ENCODE measurements around the gene ST7.

Gene ST7

DNA sequence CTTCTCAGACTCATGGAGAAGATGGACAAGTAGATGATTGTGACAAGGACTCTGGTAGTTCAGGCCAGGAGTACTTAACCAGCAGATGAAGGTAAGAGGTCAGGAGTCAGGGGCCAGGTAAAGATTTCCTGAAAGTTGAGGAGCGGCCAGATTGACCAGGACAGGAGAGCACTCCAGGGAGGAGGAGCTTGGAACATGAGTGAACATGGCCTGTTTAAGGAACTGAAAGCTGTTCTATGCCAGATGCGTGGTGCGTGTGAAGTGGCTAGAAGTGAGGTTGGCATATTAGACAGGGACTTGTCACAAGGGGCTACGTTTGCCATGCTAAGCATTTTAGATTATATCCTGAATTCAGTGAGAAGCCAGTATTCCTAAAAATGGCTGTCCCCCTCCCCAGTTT is 212.4 kb downstream of the ST7 start:
- no peak for DNase-seq

DNA sequence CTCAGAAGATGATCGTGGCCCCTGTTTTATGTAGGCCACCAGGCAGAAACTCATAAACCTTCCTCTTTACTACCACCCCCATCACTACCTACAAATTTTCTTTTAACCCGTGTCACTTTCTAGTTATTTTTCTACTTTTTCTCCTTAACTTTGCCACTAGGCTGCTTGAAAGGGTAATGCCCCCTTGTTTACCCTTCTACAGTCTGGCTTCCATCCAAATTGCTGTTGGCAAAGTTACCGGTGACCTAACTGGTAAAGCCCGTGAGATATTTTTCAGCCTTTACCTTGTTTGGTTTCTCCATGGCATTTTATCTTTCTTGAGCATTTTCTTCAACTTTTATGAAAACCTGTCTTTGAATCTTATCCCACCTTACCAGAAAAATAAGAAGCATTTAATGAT is 216.6 kb downstream of the ST7 start:
- DNase-seq, result no peak

DNA sequence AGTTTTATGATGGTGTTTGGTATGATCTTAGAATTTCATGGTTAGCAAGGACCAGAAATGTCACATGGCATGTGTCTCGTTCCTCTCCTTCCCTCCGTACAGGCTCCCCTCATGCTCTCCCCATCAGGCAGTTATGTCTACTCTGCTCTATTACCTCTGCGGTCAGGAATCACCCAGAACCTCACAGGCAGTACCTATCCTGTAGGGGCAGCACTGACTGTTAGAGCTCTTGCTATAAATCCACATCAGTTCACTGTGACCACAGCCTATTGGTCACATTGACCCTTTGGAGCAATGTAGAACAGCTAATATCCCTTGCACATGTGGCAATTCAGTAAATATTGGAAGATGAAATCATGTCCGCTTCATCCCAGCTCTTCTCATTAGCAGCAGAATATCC is 217.8 kb downstream of the ST7 start:
- DNase-seq, result no peak

DNA sequence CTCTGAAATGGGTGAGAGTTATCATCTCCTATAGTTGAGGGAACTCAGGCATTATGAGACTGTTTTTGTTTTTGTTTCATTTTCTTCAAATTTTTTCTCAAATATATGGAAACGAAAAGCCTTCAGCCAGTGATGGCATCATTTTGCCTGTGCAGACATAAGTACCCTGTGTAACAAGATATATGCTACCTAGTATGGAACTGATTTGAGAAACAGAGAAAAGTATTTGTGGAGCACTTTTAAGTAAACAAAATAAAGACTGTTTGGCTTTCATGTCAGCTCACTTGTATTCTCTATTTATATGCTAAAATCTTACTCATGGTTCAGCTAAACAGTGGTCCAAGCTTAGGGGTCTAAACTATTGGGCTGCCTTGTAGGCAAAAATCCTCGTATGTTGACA is 219.0 kb downstream of the ST7 start:
- no peak for DNase-seq

DNA sequence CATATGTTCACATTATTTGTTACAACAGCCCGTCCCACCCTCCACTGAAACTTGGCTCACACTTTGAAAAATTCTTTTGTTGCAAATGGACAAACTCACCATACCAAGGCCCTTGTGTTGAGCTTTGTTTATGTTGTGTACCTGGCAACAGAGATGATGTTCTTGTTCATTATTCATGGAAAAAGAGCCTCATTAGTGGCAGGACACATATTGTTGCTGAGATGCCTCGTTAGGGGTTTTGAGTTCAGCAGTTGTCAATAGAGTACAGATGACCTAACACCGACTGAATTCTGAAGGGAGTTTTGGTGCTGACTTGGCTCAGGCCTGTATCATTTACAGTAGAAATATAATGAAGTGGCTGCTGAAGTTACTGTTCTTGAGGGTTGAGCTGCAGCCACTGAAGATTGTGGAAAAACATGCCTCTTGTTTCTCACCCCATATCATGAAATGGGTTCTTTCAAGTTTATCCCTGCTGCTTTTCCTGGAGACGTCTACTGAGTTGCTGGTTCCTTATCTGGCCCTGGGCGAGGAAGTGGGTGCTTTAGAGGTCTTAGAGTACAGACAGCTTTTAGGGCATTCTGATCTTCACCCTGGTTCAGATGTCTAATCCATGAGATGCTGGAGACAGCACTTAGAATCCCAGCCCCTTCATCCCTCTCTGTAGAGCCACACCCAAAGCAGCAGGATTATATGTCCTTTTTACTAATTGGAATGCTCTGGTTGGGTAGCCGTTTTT is 219.9 kb downstream of the ST7 start:
- DNase-seq, result no peak

DNA sequence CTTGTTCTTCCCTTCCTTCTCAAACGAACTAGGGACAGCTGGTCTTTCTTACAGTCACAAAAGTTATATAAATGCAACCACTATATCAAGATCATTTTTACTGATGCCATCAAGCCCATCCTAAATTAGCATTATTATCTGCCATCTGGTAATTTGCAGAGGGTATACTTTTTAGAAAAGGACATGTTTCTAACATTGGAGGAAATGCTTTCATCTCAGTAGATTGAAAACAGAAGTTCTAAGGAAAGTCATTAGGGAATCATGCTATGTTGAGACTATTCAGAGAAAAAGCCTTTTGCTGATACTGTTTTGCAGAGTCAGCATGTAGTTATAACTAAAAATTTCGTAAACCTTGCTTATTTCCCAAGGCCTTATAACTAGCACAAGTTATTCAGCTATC is 222.9 kb downstream of the ST7 start:
- DNase-seq, result no peak

DNA sequence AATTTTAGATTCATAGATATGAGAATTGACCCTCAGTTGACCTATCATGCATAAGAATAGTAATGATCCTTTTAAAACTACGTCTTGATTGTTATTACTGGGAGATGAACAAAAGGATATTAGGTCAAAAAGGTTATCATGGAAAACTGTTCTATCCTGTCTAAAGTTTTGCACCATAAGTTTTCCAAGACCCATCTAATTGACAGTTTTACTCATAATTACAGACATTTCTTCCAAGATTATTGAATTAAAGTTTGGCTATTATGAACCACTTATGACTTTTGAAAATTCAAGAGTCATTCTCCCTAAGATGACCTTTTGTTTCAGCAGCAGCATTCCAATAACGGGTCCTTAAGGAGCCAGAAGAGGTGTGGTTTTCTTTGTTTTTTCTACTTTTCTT is 225.3 kb downstream of the ST7 start:
- no peak for DNase-seq

DNA sequence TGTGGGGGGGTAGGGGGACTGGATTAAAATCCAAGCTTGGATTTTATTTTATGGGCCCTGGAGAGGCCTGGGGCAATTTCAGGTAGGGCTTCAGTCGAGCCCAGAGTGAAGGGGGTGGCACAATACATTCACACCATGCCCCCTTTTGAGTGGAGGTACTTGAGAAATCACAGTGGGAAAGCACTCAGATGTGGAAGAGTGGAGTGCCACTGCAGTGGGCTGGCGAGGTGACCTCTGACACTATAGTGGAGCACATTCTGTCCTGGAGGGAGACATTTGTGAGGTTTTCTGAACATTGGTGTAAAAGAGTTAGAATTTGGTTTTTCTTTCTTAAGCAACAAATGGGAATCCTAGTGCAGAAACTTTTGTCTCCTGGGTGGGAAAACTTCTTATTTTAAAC is 226.4 kb downstream of the ST7 start:
- no peak for DNase-seq

DNA sequence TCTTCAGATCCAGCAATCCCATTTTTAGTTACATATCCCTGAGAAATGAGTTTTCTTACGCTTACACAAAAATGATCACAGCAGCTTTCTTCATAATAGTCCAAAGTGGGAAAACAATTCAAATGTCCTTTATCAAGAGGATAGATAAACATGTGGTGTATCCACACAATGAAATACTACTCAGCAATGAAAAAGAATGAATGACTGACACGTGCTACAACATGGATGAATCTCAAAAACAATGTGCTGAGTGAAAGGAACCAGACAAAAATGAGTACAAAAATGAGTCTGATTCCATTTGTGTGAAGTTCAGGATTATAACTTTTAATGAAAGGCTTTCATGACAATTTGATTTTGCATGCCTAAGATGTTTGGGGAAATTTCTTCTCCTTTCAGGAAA is 230.4 kb downstream of the ST7 start:
- no peak for DNase-seq

DNA sequence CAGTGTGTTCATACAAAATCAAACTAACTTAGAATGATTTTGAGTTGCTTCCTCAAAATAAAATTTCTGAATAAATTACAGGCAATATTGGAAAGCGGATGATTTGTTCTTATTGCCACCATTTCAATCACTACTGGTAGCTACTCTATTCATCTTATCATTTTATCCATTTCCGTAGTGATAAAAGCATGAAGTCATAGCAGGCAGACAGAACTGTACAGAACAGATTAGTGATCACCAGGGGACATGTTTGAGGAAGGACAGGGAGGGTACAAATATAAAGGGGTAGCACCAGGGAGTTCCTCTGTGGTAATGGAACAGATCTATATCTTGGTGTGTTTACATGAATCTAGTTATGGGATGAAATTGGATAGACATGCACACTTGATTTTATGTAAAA is 231.1 kb downstream of the ST7 start:
- no peak for DNase-seq

DNA sequence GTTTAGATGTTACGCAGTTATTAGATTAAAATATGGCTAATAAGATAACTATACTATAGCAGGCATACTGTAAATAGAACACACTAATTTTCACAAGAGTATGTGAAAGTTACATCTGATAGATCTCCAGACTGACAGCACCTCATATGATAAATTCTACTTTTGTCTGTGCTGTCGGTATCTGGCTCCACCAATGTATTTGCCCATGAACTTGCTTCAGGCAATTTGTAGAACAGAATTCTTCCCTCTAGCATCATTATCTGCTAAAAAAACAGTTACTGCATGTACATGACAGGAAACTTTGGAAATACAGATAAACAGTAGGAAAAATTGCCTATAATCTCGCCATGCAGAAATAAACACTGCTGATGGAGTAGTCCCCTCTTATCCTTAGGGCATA is 231.8 kb downstream of the ST7 start:
- no peak for DNase-seq

DNA sequence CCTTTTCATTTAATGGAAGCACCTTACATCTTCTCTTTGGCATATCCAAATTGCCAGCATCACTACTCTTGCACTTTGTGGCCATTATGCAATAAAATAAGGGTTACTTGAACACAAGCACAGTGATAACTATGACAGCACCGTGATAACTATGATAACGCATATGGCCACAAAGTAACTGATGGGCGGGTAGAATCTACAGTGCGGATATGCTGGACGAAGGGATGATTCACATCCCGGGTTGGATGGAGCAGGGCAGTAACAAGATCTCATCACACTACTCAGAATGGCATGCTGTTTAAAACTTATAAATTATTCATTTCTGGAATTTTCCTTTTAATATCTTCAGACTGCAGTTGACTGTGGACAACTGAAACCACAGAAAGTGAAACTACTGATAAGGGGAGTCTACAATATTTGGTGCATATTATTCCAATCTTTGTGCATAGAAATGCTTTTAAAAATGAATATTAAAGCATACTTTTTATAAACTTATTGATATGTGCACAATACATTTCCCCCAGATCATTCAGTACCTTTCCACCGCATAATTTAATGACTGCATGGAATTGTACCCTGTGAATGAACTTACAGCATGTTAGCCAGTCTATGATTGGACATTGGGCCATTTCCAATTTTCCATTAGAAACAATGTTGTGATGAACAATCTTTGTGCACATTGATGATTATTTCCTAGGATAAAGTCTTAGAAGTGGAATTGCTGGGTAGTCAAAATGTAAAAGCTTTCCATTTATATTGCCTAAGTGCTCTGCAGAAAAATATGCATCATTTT is 233.1 kb downstream of the ST7 start:
- DNase-seq, result no peak

DNA sequence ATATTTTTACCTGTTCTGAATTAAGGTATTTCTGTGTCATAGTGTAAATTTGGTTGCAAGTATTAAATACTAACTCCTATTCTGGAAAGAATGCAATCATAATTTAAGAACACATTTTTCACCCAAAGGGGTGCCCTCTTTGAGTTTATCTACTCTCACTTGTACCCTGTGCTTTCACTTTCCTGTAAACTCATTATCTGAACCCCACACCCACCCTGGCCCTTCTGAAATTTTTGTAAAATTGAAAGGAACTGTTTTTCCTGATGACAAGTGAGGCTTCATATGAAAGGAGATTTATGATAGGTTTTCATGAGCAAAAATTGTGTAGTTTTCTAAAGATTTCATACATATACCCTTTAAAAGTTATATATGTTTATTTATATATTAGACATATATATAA is 235.1 kb downstream of the ST7 start:
- no peak for DNase-seq

DNA sequence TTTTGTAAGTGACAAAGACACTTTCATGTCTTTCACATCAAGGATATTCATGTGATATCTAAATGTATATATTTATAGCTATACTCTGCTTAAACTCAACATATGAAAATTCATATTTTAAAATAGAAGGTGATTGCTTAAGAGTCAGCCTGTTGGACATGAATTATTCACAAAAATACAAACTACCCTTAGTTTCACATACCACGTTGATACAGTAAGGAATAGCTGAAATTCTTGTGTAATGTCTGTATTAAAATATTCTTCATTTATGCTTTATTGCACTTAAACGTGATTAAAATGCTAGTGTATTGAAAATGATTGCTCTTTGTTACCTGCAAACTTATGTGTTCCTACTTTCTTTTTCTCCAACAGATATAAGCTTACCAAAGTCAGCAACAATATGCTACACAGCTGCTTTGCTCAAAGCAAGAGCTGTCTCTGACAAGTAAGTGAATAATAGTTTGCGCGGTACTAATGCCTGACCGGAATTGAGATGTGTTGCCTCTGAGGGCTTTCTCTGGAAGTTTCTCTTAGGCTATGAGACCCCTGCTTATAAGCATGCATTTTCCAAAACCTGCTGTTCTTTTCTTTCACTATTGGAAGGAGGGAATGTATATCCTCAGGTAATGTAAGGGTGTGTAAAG is 235.8 kb downstream of the ST7 start:
- no peak for DNase-seq

DNA sequence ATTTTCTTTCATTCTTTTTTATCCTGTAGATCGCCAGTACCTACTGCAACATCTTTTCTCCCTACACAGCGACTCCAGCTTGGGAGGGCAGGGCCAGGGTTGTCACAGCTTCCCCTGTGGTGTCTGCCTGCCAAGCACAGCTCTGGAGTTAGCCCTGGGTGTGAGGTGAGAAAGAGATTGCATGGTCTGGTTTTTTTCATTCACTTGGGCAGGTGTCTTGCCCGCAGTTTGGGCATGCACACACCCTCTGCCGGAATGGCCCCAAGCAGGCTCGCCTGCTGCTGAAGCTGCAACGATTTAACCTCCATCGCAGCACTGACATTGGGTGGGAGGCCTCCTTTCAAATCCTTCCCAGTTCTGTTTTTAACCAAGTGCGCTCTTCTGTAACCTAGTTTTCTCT is 236.8 kb downstream of the ST7 start:
- DNase-seq, result no peak

DNA sequence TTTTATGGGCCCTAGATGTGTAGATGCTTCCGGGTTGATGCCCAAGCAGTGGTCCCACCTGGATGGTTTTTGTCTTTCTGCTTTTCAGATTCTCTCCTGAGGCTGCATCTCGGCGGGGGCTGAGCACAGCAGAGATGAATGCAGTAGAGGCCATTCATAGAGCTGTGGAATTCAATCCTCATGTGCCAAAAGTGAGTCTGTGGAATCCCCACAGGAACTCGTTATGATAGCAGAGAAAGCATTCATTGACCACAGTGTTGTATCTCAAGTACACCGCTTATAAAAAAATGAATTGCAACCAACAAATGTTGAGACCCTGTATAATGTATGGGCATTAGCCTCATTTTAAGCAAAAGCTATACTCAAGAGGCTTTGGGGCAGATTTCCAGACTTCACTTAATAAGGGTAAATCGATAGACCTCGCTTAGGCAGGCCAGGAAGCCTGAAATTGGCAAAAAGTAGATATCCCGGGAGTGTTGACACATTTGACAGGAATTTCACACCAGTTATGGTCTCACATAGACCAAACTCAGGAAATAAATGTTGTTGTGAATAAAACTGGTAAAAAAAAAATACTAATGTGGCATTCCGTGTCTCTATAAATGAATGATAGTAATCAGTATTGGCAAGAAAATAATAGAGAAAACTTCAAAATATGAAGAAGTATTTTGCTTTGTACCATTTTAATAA is 237.6 kb downstream of the ST7 start:
- DNase-seq, result no peak

DNA sequence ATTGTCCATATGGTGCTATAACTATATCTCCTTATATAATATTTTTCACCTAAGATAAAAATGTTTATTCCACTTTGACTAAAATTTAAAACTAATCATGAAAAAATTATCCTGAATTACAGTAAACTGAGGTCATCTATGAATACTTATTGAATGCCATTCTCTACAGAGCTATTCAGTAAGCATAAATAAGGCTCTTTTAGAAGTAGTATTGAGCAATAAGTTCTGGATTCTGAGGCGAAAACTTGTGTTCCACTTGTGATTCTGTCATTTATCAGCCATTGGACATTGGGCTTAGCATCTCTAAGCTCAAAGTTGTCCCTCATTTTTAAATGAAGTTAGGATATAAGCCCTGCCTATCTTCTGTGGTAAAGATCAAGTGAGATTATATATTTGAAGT is 238.8 kb downstream of the ST7 start:
- no peak for DNase-seq

DNA sequence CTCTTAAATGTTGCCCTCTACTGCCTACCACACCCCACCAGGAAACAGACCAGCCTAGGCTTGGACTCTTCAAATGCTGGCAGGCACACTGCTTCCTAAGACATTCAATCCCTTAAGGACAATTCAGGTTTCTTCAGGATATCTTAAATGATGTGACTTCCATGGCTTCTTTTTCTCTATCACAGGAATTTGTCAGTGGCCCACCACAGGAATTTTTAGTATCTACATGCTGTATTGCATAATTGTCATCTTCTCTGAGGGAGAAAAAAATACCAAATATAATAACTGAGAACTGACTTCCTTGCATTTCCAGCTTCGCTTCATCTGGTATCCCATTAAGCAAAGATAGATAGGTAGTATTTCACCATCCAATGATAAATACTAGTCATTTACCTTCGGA is 240.3 kb downstream of the ST7 start:
- DNase-seq, result no peak

DNA sequence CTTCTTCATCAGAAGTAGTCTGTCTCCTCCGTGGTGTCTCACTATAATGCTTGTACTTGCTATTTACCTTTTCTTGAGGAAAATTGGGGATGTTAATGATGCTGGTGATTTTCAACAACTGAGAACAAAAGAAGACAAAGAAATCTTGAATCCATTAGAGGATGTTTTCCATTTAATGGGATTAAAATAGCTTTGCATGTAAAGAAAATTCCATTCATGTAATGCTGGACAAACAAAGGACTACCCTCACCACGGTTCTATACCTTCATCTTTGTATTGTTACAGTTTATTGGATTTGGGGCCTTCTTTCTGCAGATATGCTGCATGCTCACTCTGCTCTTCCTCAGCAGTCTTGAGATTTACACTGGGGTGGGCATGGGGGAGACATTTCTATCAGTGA is 241.1 kb downstream of the ST7 start:
- no peak for DNase-seq

DNA sequence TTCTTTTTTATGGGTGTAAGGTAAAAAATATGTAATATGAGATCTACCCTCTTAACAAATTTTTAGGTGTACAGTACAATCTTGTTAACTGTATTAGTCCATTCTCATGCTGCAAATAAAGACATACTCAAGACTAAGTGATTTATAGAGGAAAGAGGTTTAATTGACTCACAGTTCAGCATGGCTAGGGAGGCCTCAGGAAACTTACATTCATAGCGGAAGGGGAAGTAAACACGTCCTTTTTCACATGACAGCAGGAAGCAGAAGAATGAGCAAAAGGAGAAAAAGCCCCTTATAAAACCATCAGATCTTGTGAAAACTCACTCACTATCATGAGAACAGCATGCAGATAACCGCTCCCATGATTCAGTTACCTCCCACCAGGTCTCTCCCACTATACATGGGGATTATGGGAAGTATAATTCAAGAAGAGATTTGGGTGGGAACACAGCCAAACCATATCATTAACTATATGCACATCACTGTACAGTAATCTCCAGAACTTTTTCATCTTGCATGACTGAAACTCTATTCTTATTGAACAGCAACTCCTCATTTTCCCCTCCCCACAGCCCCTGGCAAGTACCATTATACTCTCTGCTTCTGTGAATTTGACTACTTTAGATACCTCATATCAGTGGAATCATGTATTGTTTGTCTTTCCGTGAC is 242.2 kb downstream of the ST7 start:
- no peak for DNase-seq

DNA sequence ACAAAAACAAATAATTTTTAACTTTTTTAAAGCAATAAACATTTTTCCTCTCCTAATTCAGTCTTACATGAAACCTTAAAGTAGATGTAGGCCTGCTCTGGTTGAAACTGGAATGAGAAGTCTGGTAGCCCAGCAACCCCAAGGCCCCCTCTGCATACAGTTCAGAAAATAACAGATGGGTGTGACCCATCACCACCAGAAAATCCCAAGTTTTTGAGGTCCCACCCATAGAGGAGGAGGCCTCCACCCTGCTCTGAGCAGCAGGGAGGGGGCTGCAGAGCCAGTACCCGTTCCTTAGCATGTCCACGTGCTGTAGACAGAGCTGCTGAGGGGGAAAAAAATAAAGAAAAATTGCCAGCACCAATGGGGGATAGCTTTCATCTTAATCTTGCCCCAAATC is 246.8 kb downstream of the ST7 start:
- no peak for DNase-seq

DNA sequence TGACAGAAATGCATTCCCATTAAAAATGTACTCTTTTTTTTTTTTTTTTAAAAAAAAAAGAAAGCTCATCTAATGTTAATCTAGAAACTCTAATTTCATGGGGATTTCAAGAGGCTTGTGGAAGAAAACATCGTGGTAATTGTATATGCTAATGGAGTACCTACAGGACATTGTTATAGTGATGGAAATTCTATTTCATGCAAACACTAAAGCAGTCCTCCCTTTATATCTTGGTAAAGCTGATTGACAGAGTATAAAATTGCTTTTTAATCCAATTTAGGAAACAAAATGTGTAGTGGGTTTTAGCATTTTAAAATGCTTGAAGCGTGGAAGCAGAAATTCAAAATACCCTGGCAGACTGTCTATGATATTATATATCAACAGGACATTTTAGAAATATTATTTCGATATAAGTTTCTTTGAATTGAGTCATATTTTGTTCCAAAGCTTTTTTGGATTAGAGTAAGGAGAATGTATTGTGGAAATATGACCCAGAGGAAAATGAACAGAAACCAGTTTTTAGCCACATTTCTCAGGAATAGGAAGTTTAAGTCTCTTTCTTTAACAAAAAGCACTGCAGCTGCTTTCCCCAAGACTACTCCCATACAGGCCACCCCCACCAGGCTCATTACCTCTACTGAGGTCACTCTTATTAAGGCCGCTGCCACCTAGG is 247.6 kb downstream of the ST7 start:
- no peak for DNase-seq

DNA sequence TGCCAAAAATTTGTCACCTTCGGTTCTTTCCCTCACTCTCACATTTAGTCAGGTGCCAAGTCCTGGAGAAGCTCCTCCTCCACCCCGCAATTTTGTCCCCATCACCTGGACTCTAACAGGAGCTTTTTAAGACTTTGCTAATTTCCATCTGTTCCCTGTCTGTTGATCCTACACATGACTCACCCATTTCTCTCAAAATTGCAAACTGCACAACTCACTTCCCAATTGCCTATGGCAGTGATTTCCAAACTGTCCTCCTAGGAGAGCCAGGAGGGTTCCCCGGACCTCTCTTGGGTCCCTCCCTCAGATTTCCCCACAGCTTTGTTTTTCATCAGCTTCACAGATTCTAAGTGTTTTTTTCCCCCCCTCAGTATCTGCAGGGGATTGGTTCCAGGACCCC is 249.2 kb downstream of the ST7 start:
- DNase-seq, result no peak
